Renal cortex interstitium (tissue), 11 donors: Measurements from ENCODE around the gene ZMIZ1. TPM values are rescaled to one million over a fixed set of nuclear protein-coding genes. Genes with fewer than 3 reads are reported as not detected.

Source experiments
- DNase-seq, 11 donors: peaks; one replicate each; pipeline ENCODE4 v3.0.0-alpha.2; 2013; ENCODE audit warnings: low read depth in 9 of 11, low spot score in 4 of 11; ENCODE audit errors: extremely low read depth in 1 of 11
- polyA plus RNA-seq, 3 donors: library from polyadenylated mRNA; unstranded; fragments of 120-200 nt; gene quantifications; one replicate each; pipeline ENCODE4 v1.2.1, GENCODE V29; 2013; ENCODE audit not compliant: insufficient read length in 3 of 3

Gene ZMIZ1
- polyA plus RNA-seq, 3 donors, result 69.2 to 85.6 (median 74.3) TPM

GRCh38 chr10:79105150-79105739, 36.5 kb downstream of the ZMIZ1 start:
- DNase-seq, result no peak

GRCh38 chr10:79105818-79106217, 37.1 kb downstream of the ZMIZ1 start:
- no peak for DNase-seq

- DNase-seq, result no peak
These were observed 37.7 kb downstream of the ZMIZ1 start for GRCh38 chr10:79106256-79107050.

GRCh38 chr10:79107736-79108264, 39.0 kb downstream of the ZMIZ1 start:
- no peak for DNase-seq

- no peak for DNase-seq
These were observed 40.0 kb downstream of the ZMIZ1 start for GRCh38 chr10:79108728-79109127.

GRCh38 chr10:79111427-79111826, 42.7 kb downstream of the ZMIZ1 start:
- DNase-seq, result no peak

- no peak for DNase-seq
These were observed 43.3 kb downstream of the ZMIZ1 start for GRCh38 chr10:79111846-79112614.

GRCh38 chr10:79112881-79113431, 44.2 kb downstream of the ZMIZ1 start:
- no peak for DNase-seq

- no peak for DNase-seq
These were observed 45.1 kb downstream of the ZMIZ1 start for GRCh38 chr10:79113827-79114226.

GRCh38 chr10:79115302-79115701, 46.5 kb downstream of the ZMIZ1 start:
- DNase-seq, result no peak

- no peak for DNase-seq
These were observed 47.6 kb downstream of the ZMIZ1 start for GRCh38 chr10:79116368-79116767.

- DNase-seq, result no peak
These were observed 48.3 kb downstream of the ZMIZ1 start for GRCh38 chr10:79116801-79117723.

GRCh38 chr10:79118286-79119202, 49.8 kb downstream of the ZMIZ1 start:
- DNase-seq, result no peak

GRCh38 chr10:79119306-79119705, 50.5 kb downstream of the ZMIZ1 start:
- no peak for DNase-seq

GRCh38 chr10:79123547-79123963, 54.8 kb downstream of the ZMIZ1 start:
- DNase-seq, result no peak

- DNase-seq, result no peak
These were observed 55.3 kb downstream of the ZMIZ1 start for GRCh38 chr10:79124066-79124465.

- DNase-seq, result no peak
These were observed 56.3 kb downstream of the ZMIZ1 start for GRCh38 chr10:79125092-79125491.
